ENCODE measurements around the gene ATG12. TPM values are rescaled to one million over a fixed set of nuclear protein-coding genes. Genes with fewer than 3 reads are reported as not detected.
A peak's percentile ranks its signal among the peaks of the same experiment; 100 is the strongest.

Gene ATG12
- total and polyA plus RNA-seq, 2 of the 8 experiments (the other 6 are each of a cell fraction or from before 2014, with no cell fraction given): 23.8 to 49.3 TPM

DNA sequence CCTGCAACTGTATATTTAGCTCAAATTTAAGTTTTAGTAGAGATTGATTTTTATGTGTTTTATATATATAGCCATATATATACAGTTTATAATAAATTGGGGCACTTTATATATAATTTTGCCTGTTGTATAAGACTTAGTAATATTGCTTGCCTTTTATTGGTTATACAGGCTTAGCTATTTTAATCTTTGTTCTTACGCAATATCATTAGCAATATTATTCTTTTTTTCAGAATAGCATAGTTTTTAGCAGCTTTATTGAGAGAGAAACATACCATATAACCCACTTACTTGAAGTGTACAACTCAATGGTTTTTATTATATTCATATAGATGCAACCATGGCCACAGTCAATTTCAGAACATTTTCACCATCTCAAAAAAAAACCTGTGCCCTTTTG, 52.9 kb downstream of the ATG12 start:
- H4K20me1 ChIP-seq (replicated peaks in 1 of 2; ENCODE audit: control insufficient read depth in 1 of 2, insufficient read depth in 2 of 2, low read length in 2 of 2): no peaks in the 10 kb centered on the region
- no peak overlapping the region for H3K56ac ChIP-seq (replicated peaks; ENCODE audit: insufficient read length, low read depth, low read length)
- H3K79me1 ChIP-seq (ENCODE audit: low read depth, low read length): no peaks in the 10 kb centered on the region

More for the DNA sequence above, 52.9 kb downstream of the ATG12 start:
- Histone ChIP-seq H3K9ac (replicated peaks in 1 of 4; ENCODE audit: extremely low read depth in 1 of 4, low read depth in 3 of 4, low read length in 3 of 4) (no peak overlapping the region), H3K23ac (ENCODE audit: insufficient read length) (no peak overlapping the region), H2BK120ac (replicated peaks; ENCODE audit: low read depth, low read length) (no peak overlapping the region), H2AK5ac (ENCODE audit: low read depth, low read length) (no peak overlapping the region), H2BK15ac (ENCODE audit: low read length) (no peak overlapping the region), H3K27me3 (replicated peaks in 1 of 4; ENCODE audit: control insufficient read depth in 3 of 4, extremely low read depth in 1 of 4, insufficient read depth in 3 of 4, low read length in 3 of 4) (no peaks in the 10 kb centered on the region), H3K36me3 (ENCODE audit: control insufficient read depth in 2 of 4, insufficient read depth in 4 of 4, low read length in 3 of 4) (no peaks in the 10 kb centered on the region; a peak in 1 of 8 replicates), H3K27ac (ENCODE audit: low read depth, low read length) (no peak overlapping the region), H2BK12ac (ENCODE audit: low read depth, low read length) (no peak overlapping the region), H4K5ac (ENCODE audit: insufficient read length, low read depth, low read length) (no peak overlapping the region), H3K4me3 (ENCODE audit: extremely low read depth in 1 of 4, insufficient read depth in 2 of 4, low read depth in 3 of 4, low read length in 4 of 4) (no peak overlapping the region), H3K4me2 (ENCODE audit: insufficient read depth in 1 of 2, low read depth in 2 of 2, low read length in 2 of 2) (no peak overlapping the region), H2BK20ac (ENCODE audit: low read length) (no peak overlapping the region), H2BK5ac (ENCODE audit: low read depth, low read length) (no peak overlapping the region), H3K23me2 (ENCODE audit: low read depth, low read length) (no peaks in the 10 kb centered on the region; the same call in 1 of the 2 replicates), H3K4ac (replicated peaks; ENCODE audit: insufficient read length, low read depth, low read length) (no peak overlapping the region), H3K9me3 (ENCODE audit: insufficient read depth in 2 of 2, low read depth in 1 of 2, low read length in 1 of 2) (peaks cover 0 to 3% of the 10 kb centered on the region in 2 experiments; a peak in 1 of 4 replicates), H3K79me2 (ENCODE audit: control insufficient read depth in 1 of 2, insufficient read depth in 2 of 2, low read length in 2 of 2) (no peaks in the 10 kb centered on the region), H4K8ac (ENCODE audit: extremely low read depth, insufficient read depth, low read length) (no peak overlapping the region), H2AFZ (ENCODE audit: low read length) (no peak overlapping the region), H3K18ac (ENCODE audit: extremely low read depth, low read length) (no peak overlapping the region), H4K91ac (replicated peaks; ENCODE audit: insufficient read length, low read length) (no peak overlapping the region), H3K14ac (ENCODE audit: insufficient read length) (no peak overlapping the region), H3K4me1 (replicated peaks in 1 of 4; ENCODE audit: control insufficient read depth in 3 of 4, insufficient read depth in 4 of 4, low read length in 3 of 4) (no peaks in the 10 kb centered on the region; a peak in 2 of 7 replicates)
- POLR2A ChIA-PET (ENCODE audit: partially characterized antibody): interaction anchor here (1.0 kb wide), 1 partner anchor 30 kb away, joined by 3 read pairs; no protein-coding TSS in a partner anchor
- no peak for TF ChIP-seq BACH1 (IDR thresholded peaks at IDR 0.05; ENCODE audit: low read length)
- peak; percentile 54; the same call in 1 of the 2 replicates for TF ChIP-seq CEBPB (IDR thresholded peaks at IDR 0.05; ENCODE audit: low read depth, low read length)
- 96% methylated on average over 1 of the region's 1 CpG; no CpG with 5 or more reads in 1 of the 2 experiments for whole genome bisulfite sequencing, 2 experiments (ENCODE audit: extremely low coverage in 1 of 2, insufficient coverage in 1 of 2, insufficient read length in 1 of 2, insufficient replicate concordance in 2 of 2, low coverage in 1 of 2, low lambda C conversion rate in 2 of 2, missing lambda C conversion rate in 1 of 2)
- FAIRE-seq (no peak), DNase-seq (ENCODE audit: low read depth in 1 of 2, low spot score in 2 of 2) (no peak)
- CTCF ChIA-PET (ENCODE audit: partially characterized antibody): interaction anchor here (1.8 to 1.9 kb wide), 2 partner anchors 12 to 17 kb away, joined by 7 to 10 read pairs; no protein-coding TSS in a partner anchor
